ENCODE data around the gene TCHHL1.
A peak's percentile ranks its signal among the peaks of the same experiment; 100 is the strongest.

DNA sequence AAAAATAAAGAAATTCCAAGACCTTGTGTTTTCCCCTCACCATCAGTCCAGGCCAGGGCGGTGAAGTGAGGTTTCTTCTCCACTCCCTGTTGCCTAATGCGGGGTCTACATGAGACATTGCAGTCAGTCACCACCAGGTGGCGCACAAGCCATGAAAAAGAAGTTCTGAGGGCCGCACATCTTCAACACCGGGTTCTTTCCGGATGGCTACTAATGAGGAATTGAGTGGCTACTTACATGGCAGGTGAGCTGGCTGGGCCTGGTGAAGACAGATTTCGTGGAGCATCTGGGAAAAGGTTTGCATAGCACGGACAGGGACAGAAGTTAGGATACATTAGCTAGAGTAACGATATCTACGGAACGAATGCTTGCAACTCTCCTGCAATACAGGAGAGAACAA lies 36.3 kb downstream of the TCHHL1 start:
- TF ChIP-seq POLR2A (IDR thresholded peaks at IDR 0.05), result no peak
- TF ChIP-seq, protein P1, sequence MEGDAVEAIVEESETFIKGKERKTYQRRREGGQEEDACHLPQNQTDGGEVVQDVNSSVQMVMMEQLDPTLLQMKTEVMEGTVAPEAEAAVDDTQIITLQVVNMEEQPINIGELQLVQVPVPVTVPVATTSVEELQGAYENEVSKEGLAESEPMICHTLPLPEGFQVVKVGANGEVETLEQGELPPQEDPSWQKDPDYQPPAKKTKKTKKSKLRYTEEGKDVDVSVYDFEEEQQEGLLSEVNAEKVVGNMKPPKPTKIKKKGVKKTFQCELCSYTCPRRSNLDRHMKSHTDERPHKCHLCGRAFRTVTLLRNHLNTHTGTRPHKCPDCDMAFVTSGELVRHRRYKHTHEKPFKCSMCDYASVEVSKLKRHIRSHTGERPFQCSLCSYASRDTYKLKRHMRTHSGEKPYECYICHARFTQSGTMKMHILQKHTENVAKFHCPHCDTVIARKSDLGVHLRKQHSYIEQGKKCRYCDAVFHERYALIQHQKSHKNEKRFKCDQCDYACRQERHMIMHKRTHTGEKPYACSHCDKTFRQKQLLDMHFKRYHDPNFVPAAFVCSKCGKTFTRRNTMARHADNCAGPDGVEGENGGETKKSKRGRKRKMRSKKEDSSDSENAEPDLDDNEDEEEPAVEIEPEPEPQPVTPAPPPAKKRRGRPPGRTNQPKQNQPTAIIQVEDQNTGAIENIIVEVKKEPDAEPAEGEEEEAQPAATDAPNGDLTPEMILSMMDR (IDR thresholded peaks at IDR 0.05), result peak; percentile 89 to 94 (median 90)
- peak in 1 of 2 donors; percentile 21 for TF ChIP-seq POLR2AphosphoS5 (IDR thresholded peaks at IDR 0.05; ENCODE audit: insufficient read depth in 1 of 2, low read depth in 1 of 2)

Data from vagina (tissue), 2 donors.